ENCODE measurements around the gene WIF1. TPM values are rescaled to one million over a fixed set of nuclear protein-coding genes. Genes with fewer than 3 reads are reported as not detected.

The WIF1 gene, protein sequence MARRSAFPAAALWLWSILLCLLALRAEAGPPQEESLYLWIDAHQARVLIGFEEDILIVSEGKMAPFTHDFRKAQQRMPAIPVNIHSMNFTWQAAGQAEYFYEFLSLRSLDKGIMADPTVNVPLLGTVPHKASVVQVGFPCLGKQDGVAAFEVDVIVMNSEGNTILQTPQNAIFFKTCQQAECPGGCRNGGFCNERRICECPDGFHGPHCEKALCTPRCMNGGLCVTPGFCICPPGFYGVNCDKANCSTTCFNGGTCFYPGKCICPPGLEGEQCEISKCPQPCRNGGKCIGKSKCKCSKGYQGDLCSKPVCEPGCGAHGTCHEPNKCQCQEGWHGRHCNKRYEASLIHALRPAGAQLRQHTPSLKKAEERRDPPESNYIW
- not detected for total RNA-seq

- Mint-ChIP-seq H3K27me3 (peaks cover 40% of the 10 kb centered on the region), H3K9me3 (no peaks in the 10 kb centered on the region), H3K27ac (no peak within 1 kb of the TSS), H3K4me3 (peak within 1 kb of the TSS; percentile 56), H3K36me3 (ENCODE audit: low read depth) (no peaks in the 10 kb centered on the region), H3K4me1 (no peaks in the 10 kb centered on the region)
- peak; percentile 50 for ATAC-seq (replicated peaks)
Measured at GRCh38 chr12:65121049-65121955, at the start of gene WIF1. Gene WIF1 (minus strand): TSS chr12:65121305. CDS start chr12:65121191, 114 bp downstream.

DNA sequence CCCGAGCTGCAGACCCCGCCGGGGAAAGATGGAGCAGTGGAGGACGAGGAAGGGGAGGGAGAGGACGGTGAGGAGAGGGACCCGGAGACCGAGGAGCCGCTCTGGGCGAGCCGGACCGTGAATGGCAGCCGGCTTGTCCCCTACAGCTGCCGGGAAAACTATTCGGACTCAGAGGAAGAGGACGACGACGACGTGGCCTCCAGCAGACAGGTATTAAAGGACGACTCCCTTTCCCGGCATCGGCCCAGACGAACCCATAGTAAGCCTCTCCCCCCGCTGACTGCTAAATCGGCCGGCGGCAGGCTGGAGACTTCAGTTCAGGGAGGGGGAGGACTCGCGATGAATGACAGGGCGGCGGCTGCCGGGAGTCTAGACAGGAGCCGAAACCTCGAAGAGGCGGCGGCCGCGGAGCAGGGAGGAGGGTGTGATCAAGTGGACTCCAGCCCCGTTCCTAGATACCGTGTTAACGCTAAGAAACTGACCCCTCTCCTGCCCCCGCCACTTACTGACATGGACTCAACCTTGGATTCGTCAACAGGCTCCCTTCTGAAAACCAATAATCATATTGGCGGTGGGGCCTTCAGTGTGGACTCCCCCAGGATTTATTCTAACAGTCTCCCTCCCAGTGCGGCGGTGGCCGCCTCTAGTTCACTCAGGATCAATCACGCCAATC, 49.2 kb upstream of the WIF1 start:
- H3K4me3 Mint-ChIP-seq, result no peak overlapping the region
- peak overlapping the region; percentile 97 for H3K27ac Mint-ChIP-seq
- H3K27me3 Mint-ChIP-seq, result no peaks in the 10 kb centered on the region
- peaks cover 11% of the 10 kb centered on the region for H3K4me1 Mint-ChIP-seq
- H3K9me3 Mint-ChIP-seq, result no peaks in the 10 kb centered on the region
- peak; percentile 67 for ATAC-seq (replicated peaks)
- H3K36me3 Mint-ChIP-seq (ENCODE audit: low read depth), result peaks cover 41% of the 10 kb centered on the region

- H3K27me3 Mint-ChIP-seq, result no peaks in the 10 kb centered on the region
- no peak within 1 kb of the TSS for H3K4me3 Mint-ChIP-seq
- peak; percentile 96 for ATAC-seq (replicated peaks)
- H3K27ac Mint-ChIP-seq, result peak within 1 kb of the TSS; percentile 97
- H3K4me1 Mint-ChIP-seq, result peaks cover 11% of the 10 kb centered on the region
- H3K36me3 Mint-ChIP-seq (ENCODE audit: low read depth), result peaks cover 41% of the 10 kb centered on the region
- no peaks in the 10 kb centered on the region for H3K9me3 Mint-ChIP-seq
Measured at GRCh38 chr12:65169320-65170208, 48.5 kb upstream of the WIF1 start, which contains the start of gene LEMD3. Gene LEMD3 (plus strand): TSS chr12:65169583. CDS start chr12:65169597, 14 bp downstream.

- H3K9me3 Mint-ChIP-seq, result no peaks in the 10 kb centered on the region
- H3K27ac Mint-ChIP-seq, result peak overlapping the region; percentile 97
- ATAC-seq (replicated peaks), result no peak
- no peak overlapping the region for H3K4me3 Mint-ChIP-seq
- H3K36me3 Mint-ChIP-seq (ENCODE audit: low read depth), result peaks cover 41% of the 10 kb centered on the region
- peaks cover 1% of the 10 kb centered on the region for H3K27me3 Mint-ChIP-seq
- peaks cover 11% of the 10 kb centered on the region for H3K4me1 Mint-ChIP-seq
Measured at GRCh38 chr12:65168681-65169319, 47.7 kb upstream of the WIF1 start.

- no peak for ATAC-seq (replicated peaks)
- Mint-ChIP-seq H3K36me3 (ENCODE audit: low read depth) (peaks cover 8% of the 10 kb centered on the region), H3K27ac (no peak overlapping the region), H3K27me3 (peaks cover 22% of the 10 kb centered on the region), H3K4me3 (no peak overlapping the region), H3K9me3 (no peaks in the 10 kb centered on the region), H3K4me1 (no peaks in the 10 kb centered on the region)
Measured at GRCh38 chr12:65164774-65165173, 43.7 kb upstream of the WIF1 start.

DNA sequence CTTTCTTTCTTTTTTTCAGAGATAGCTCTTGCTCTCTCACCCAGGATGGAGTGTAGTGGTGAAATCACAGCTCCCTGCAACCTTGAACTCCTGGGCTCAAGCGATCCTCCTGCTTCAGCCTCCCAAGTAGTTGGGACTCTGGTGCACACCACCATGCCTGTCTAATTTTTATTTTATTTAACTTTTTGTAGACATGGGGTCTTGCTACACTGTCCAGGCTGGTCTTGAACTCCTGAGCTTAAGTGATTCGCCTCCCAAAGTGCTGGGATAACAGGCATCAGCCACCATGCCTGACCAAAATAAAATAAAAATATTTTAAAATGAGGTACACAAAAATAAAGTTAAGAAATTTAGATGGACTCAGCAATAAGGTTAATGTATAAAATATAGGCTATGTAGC, 43.1 kb upstream of the WIF1 start:
- no peaks in the 10 kb centered on the region for H3K9me3 Mint-ChIP-seq
- H3K27ac Mint-ChIP-seq, result no peak overlapping the region
- H3K4me1 Mint-ChIP-seq, result no peaks in the 10 kb centered on the region
- ATAC-seq (replicated peaks), result no peak
- peaks cover 5% of the 10 kb centered on the region for H3K36me3 Mint-ChIP-seq (ENCODE audit: low read depth)
- peaks cover 25% of the 10 kb centered on the region for H3K27me3 Mint-ChIP-seq
- H3K4me3 Mint-ChIP-seq, result no peak overlapping the region

- peak; percentile 16 for ATAC-seq (replicated peaks)
- H3K27ac Mint-ChIP-seq, result no peak overlapping the region
- H3K36me3 Mint-ChIP-seq (ENCODE audit: low read depth), result no peaks in the 10 kb centered on the region
- no peaks in the 10 kb centered on the region for H3K9me3 Mint-ChIP-seq
- H3K4me3 Mint-ChIP-seq, result no peak overlapping the region
- peaks cover 25% of the 10 kb centered on the region for H3K27me3 Mint-ChIP-seq
- no peaks in the 10 kb centered on the region for H3K4me1 Mint-ChIP-seq
Measured at GRCh38 chr12:65162609-65163008, 41.5 kb upstream of the WIF1 start.

- Mint-ChIP-seq H3K36me3 (ENCODE audit: low read depth) (no peaks in the 10 kb centered on the region), H3K27ac (peak overlapping the region; percentile 64)
- no peak for ATAC-seq (replicated peaks)
Measured at GRCh38 chr12:65157091-65157490, 36.0 kb upstream of the WIF1 start.

DNA sequence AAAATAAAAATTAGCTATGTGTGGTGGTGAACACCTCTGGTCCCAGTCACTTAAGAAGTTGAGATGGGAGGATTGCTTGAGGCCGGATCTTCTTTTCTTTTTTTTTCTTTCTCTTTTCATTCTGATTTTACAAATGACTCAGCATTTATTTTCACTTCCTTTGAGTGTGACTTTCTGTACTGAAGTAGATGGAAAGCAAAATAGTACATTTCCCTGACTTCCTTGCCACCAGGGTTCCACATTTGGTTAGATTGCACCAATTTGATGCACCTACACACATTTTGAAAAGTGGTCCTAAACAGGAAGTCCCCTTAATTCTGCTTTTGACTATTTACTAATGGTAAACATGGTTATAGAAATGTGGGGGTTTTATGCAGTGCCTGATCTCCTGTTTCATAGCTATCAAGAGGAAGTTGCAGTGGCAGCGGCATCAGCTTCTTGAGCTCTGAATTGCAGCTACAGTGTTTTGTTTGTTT, 35.3 kb upstream of the WIF1 start:
- peaks cover 11% of the 10 kb centered on the region for H3K4me1 Mint-ChIP-seq

More at GRCh38 chr12:65157091-65157490, 36.0 kb upstream of the WIF1 start:
- H3K27me3 Mint-ChIP-seq, result peaks cover 25% of the 10 kb centered on the region
- H3K4me3 Mint-ChIP-seq, result peak overlapping the region; percentile 65
- no peaks in the 10 kb centered on the region for H3K9me3 Mint-ChIP-seq
- H3K4me1 Mint-ChIP-seq, result peaks cover 11% of the 10 kb centered on the region

GRCh38 chr12:65155784-65156183, 34.7 kb upstream of the WIF1 start:
- H3K27me3 Mint-ChIP-seq, result peaks cover 23% of the 10 kb centered on the region
- H3K27ac Mint-ChIP-seq, result peak overlapping the region; percentile 64
- no peaks in the 10 kb centered on the region for H3K9me3 Mint-ChIP-seq
- ATAC-seq (replicated peaks), result peak; percentile 48
- H3K36me3 Mint-ChIP-seq (ENCODE audit: low read depth), result no peaks in the 10 kb centered on the region
- peaks cover 11% of the 10 kb centered on the region for H3K4me1 Mint-ChIP-seq
- peak overlapping the region; percentile 65 for H3K4me3 Mint-ChIP-seq

More for the DNA sequence above, 35.3 kb upstream of the WIF1 start:
- Mint-ChIP-seq H3K27ac (peak overlapping the region; percentile 64), H3K27me3 (peaks cover 22% of the 10 kb centered on the region), H3K4me3 (peak overlapping the region; percentile 65), H3K9me3 (no peaks in the 10 kb centered on the region), H3K36me3 (ENCODE audit: low read depth) (no peaks in the 10 kb centered on the region)
- peak; percentile 85 for ATAC-seq (replicated peaks)

GRCh38 chr12:65152596-65152995, 31.5 kb upstream of the WIF1 start:
- no peak overlapping the region for H3K4me3 Mint-ChIP-seq
- no peaks in the 10 kb centered on the region for H3K36me3 Mint-ChIP-seq (ENCODE audit: low read depth)
- H3K9me3 Mint-ChIP-seq, result no peaks in the 10 kb centered on the region
- ATAC-seq (replicated peaks), result no peak
- peaks cover 21% of the 10 kb centered on the region for H3K27me3 Mint-ChIP-seq
- H3K27ac Mint-ChIP-seq, result no peak overlapping the region
- H3K4me1 Mint-ChIP-seq, result peaks cover 11% of the 10 kb centered on the region

DNA sequence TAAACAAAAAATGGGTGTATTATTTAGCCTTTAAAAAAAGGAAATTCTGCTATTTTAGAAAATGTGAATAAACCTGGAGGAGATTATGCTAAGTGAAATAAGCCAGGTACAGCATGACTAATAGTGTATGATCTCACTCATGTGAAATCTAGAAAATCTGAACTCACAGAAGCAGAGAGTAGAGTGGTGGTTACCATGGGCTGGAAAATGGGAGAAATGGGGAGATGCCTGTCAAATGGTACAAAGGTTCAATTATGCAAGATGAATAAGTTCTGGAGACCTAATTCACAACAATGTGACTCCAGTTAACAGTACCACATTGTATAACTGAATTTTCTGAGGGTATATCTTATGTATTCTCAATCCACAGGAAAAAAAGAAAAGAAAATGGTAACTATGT, 30.9 kb upstream of the WIF1 start:
- H3K4me3 Mint-ChIP-seq, result no peak overlapping the region
- H3K9me3 Mint-ChIP-seq, result no peaks in the 10 kb centered on the region
- ATAC-seq (replicated peaks), result no peak
- H3K27ac Mint-ChIP-seq, result no peak overlapping the region
- H3K4me1 Mint-ChIP-seq, result peaks cover 10% of the 10 kb centered on the region
- peaks cover 21% of the 10 kb centered on the region for H3K27me3 Mint-ChIP-seq
- H3K36me3 Mint-ChIP-seq (ENCODE audit: low read depth), result no peaks in the 10 kb centered on the region

DNA sequence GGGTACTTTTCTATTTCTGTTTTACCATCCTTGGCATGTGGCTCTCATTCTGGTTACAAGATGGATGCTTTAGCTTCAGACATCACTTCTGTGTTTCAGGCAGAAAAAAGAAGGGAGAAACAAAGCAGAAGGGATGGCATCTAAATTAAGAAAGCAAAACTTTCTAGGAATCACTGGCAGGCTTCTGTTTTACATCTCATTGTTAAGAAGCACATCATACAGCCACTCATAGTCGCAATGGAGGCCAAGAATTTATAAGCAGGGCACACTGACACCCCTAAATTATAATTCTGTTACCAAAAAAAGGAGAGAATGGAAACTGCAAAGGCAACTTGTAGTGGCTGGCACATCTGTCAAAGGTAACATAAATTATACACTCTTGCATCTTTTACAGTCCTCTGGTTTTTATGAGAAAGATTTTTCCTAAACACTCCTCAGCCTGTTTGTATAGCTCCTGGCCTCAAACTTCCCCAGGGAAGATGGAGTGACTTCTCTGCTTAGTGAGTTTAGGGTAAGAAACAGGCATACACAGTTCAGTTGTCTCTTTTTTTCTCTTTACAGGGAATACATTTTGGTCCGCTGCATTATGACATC, 26.3 kb upstream of the WIF1 start:
- Mint-ChIP-seq H3K36me3 (ENCODE audit: low read depth) (no peaks in the 10 kb centered on the region), H3K4me3 (no peak overlapping the region), H3K4me1 (no peaks in the 10 kb centered on the region), H3K27me3 (peaks cover 27% of the 10 kb centered on the region), H3K9me3 (no peaks in the 10 kb centered on the region), H3K27ac (no peak overlapping the region)
- no peak for ATAC-seq (replicated peaks)
